GM12873 (cell line): ENCODE data around the gene DUSP28.

Experiments
- CTCF ChIP-seq: IDR thresholded peaks from 2 replicates; pipeline ENCODE4 v1.5.1; 2012; ENCODE audit warnings: low read depth, mild to moderate bottlenecking, moderate library complexity, low read length, control low read depth; ENCODE audit not compliant: insufficient read depth; ENCODE audit errors: missing control alignments

DUSP28 gene

GRCh38 chr2:240603081-240603835 is 43.1 kb downstream of the DUSP28 start:
- no peak for TF ChIP-seq CTCF

- TF ChIP-seq CTCF: no peak
These were observed 43.7 kb downstream of the DUSP28 start for GRCh38 chr2:240603846-240604245.

- peak; percentile 57 for TF ChIP-seq CTCF
These were observed 44.3 kb downstream of the DUSP28 start for GRCh38 chr2:240604291-240604938.

- no peak for TF ChIP-seq CTCF
These were observed 45.0 kb downstream of the DUSP28 start for GRCh38 chr2:240604939-240605716.

GRCh38 chr2:240605867-240606743 is 45.9 kb downstream of the DUSP28 start:
- no peak for TF ChIP-seq CTCF

- TF ChIP-seq CTCF: no peak
These were observed 51.5 kb downstream of the DUSP28 start for GRCh38 chr2:240611601-240612210.
